Suppressor macrophage treated with lipopolysaccharide for 1 hour (primary cell): ENCODE data around the gene CCDC24.

ENCODE experiments used
- DNase-seq, 3 donors: peaks; one replicate each; pipeline ENCODE4 v3.0.0-alpha.2; 2020 to 2022

CCDC24 gene

GRCh38 chr1:43963890-43964289 lies 27.5 kb upstream of the CCDC24 start:
- no peak for DNase-seq

DNA sequence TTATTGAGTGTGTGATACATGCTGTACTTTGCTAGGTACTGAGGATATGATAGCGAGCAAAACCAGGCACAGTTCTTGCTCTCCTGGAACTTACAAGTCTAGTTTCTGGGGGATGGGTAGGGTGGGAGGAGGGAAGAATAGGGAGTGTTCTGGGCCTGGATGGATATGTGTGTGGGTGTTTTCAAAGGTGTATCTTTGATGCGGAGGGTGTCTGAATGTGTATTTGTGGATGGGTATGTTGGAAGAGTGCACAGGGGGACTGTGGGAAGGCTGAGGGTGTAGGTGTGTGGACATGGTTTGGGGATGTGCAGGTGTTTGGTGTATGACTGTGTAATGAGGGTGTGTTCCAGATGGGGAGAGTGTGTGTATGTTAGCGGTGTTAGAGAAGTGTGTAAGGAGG lies 26.1 kb upstream of the CCDC24 start:
- no peak for DNase-seq

- peak in 1 of 3 donors; percentile 59 for DNase-seq
Observed at GRCh38 chr1:43968348-43968948, 23.0 kb upstream of the CCDC24 start.

DNA sequence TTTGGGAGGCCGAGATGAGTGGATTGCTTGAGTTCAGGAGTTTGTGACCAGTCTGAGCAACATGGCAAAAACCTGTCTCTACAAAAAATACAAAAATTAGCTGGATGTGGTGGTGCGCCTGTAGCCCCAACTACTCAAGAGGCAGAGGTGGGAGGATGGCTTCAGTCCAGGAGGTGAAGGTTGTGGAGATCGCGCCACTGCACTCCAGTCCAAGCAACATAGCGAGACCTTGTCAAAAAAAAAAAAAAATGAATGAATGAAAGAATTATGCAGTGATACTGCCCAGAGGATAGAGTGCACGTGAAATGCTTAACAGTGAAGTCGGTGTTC lies 22.0 kb upstream of the CCDC24 start:
- DNase-seq = no peak

- DNase-seq = peak; percentile 97 to 98 (median 97)
Observed at GRCh38 chr1:43969746-43970466, 21.5 kb upstream of the CCDC24 start, which contains the start of gene DPH2. DPH2 (plus strand) TSS chr1:43970010; CDS start chr1:43970176, 166 bp downstream.

GRCh38 chr1:43970502-43970901 lies 20.9 kb upstream of the CCDC24 start:
- no peak for DNase-seq

- DNase-seq = no peak
Observed at GRCh38 chr1:43970911-43971310, 20.5 kb upstream of the CCDC24 start.

DNA sequence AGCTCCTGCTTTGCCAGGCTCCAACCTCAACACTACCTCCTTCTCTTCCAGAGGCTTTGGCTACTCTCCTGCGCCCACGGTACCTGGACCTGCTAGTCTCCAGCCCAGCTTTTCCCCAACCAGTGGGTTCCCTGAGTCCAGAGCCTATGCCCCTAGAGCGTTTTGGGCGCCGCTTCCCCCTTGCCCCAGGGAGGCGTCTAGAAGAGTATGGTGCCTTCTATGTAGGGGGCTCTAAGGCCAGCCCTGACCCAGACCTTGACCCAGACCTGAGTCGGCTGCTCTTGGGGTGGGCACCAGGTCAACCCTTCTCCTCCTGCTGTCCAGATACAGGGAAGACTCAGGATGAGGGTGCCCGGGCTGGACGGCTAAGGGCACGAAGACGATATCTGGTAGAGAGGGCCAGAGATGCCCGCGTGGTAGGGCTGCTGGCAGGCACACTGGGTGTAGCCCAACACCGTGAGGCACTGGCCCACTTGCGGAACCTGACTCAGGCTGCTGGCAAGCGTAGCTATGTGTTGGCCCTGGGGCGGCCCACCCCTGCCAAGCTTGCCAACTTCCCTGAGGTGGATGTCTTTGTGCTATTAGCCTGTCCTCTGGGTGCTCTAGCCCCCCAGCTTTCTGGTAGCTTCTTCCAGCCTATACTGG lies 19.9 kb upstream of the CCDC24 start:
- no peak for DNase-seq

DNA sequence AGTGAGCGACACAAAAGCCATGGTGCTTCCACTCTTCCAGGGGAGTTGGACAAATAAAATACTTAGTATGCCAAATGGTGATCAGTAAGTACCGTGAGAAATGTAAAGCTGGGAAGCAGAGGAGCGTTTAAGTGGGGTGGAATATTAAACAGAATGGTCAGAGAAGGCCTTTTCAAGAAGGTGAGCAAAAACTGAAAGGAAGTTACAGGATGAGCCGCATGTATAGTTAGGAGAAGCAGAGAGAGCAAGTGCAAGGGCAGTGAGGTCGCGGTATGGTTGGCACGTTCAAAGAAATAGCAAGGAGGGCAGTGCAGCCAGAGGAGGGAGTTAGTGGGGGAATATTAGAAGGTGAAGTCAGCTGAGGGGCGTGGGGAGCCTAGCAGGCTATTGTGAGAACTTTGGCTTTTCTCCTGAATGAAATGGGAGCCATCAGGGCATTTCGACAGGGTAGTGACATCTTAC lies 17.4 kb upstream of the CCDC24 start:
- DNase-seq = peak in 2 of 3 donors; percentile 12 to 20

DNA sequence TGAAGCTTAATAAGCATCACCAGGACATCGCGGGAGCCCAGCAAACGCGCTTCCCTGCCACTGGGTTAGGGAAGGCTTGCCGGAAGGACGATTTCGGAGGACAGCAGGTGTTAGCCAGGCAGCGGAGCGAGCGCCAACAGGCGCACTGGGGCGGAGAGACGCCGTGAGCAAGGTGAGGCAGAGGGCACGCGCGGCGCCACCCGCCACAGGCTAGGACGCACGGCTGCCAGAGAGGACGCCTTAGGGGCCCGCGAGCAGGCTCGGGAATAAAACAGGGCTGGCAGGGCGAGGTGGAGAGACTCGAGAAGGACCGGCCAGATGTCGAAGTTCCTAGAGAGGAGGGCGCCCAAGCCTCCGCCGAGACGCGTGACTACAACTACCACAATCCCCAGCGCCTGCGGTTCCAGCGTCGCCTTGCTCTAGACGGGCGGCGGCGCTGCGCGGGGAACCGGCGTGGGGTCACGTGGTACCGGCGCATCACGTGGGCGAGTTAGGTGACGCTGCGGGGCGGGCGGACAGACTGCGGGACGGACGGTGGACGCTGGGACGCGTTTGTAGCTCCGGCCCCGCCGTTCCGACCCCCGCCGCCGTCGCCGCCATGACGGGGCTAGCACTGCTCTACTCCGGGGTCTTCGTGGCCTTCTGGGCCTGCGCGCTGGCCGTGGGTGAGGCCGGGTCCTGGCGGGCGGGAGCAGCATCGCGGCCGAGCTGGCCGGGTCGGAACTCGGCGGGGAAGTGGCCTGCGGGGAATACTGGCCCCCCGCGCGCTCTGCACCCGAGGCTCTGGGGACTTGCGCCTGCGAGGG lies 16.8 kb upstream of the CCDC24 start, which contains the start of gene ATP6V0B:
TSS of gene ATP6V0B (plus strand) at position 518 of the 806 bp plus-strand sequence. CDS start at position 599, 81 bp downstream.
- peak; percentile 97 to 99 (median 99) for DNase-seq

- DNase-seq = peak; percentile 88 to 94 (median 91)
Observed at GRCh38 chr1:43975249-43975961, 16.0 kb upstream of the CCDC24 start.

DNA sequence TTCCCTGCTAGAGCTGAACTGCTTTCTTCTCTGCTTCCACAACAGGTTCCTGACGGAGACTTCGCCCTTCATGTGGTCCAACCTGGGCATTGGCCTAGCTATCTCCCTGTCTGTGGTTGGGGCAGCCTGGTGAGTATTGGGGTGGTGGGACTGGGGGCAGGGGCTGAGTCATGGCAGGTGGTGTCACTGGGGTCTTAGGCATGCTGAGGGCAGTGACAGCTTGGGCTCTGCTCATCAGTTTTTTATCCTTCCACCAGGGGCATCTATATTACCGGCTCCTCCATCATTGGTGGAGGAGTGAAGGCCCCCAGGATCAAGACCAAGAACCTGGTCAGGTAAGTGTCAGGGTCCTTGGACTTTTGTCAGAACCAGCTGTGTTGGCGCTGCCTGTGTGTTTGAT lies 15.4 kb upstream of the CCDC24 start:
- DNase-seq = no peak

- no peak for DNase-seq
Observed at GRCh38 chr1:43976890-43977289, 14.5 kb upstream of the CCDC24 start.

DNA sequence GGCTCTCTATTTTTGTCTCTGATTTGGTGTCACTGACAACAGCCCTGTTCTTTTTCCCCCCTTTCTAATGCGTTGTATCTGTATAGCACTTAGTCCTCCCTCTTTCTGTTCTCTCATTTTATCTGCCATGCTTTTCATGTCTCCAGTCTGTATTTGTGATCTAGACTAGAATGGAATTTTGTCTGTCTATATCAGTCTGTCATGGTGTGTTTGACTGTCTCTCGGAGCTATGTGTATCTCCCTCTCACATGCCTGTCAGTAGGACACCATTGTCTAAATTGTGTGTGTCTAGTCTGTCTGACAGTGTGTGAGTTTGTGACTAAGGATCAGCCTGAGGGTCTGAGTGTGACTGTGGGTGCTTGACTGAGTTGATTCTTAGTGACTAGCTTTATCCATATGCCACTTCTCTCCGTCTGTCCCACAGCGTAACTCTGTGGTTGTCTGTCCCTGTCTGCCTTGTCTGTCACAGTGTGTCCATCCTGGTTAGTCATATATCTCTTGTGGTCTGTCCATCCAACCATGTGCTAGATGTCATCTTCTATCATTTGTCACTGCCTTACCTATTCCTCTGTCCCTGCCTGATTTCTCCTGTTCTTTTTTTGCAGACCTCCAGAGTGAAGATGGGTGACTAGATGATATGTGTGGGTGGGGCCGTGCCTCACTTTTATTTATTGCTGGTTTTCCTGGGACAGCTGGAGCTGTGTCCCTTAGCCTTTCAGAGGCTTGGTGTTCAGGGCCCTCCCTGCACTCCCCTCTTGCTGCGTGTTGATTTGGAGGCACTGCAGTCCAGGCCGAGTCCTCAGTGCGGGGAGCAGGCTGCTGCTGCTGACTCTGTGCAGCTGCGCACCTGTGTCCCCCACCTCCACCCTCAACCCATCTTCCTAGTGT lies 13.8 kb upstream of the CCDC24 start:
- DNase-seq = peak in 1 of 3 donors; percentile 14

DNA sequence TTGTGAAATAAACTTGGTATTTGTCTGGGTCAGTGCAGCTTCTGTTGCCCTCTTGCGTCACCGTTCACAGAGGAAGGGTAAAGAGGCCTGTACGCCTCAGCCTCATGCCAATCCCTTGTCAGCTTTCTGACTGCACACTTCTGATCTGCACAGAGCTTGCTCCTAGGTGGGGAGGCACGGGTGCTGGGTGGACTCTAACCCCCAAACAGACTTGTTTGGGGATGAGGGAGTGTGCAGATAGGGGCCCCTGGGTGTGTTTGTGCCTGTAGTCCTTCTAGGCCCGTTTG lies 13.2 kb upstream of the CCDC24 start:
- no peak for DNase-seq

DNA sequence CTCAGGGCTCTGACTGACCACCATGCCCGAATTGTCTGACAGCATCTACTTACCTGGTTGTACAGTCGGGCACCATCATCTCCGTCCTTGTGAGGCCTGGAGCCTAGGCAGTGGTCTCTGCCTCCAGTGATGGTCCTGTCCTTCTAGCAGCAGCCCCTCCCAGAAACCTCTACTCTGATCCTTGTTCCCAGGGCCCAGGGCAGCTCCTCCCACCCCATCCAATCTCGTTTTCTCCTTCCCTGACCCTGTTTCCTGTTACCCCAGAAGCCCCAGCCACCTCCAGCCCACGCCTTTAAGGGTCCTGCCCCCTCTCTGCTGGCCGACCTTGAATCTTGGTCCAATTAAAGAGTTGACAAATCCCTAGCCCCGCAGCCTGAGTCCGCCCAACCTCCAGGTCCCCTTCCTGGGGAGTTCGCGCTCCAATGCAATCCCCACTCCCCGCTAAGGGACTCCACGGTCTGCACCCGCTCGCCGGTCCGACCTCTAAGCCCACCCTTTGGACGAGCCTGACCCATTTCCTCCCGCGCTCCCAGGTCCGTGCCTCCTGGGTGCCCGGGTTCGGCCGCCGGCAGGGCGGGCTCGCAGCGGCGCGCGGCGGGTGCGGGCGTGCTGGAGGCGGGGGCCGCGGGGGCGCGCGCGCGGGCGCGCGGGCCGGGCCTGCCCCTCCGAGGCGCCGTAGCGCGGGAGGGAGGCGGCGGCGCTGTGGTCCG lies 12.7 kb upstream of the CCDC24 start, which contains the start of gene B4GALT2:
TSS of gene B4GALT2 (plus strand) at position 660 of the 710 bp plus-strand sequence. CDS start 1,951 bp downstream, outside the sequence.
- peak; percentile 47 to 80 (median 59) for DNase-seq

GRCh38 chr1:43979261-43979527 lies 12.2 kb upstream of the CCDC24 start:
- DNase-seq = no peak

- DNase-seq = peak in 2 of 3 donors; percentile 40 to 58
Observed at GRCh38 chr1:43979528-43980254, 11.7 kb upstream of the CCDC24 start.

GRCh38 chr1:43980255-43981134 lies 10.9 kb upstream of the CCDC24 start:
- DNase-seq = no peak
